SJSA1 (cell line): ENCODE measurements around the gene LCN6. TPM values are rescaled to one million over a fixed set of nuclear protein-coding genes. Genes with fewer than 3 reads are reported as not detected.
"Not testable (repeated sequence)": the region's sequence is repeated elsewhere in the genome, so short reads cannot be mapped to it uniquely, and the experiment has no call there.

ENCODE experiments used
- DNase-seq, 2 experiments: peaks; one replicate each; pipeline ENCODE4 v3.0.0-alpha.2; 2015 to 2020; ENCODE audit warnings: low spot score in 2 of 2, low read depth in 1 of 2
- H3K27ac ChIP-seq: fragments of 250-450 bp; sonication (Bioruptor Pico); 2 replicates; pipeline ENCODE4 v1.5.1; 2020; ENCODE audit warnings: mild to moderate bottlenecking, moderate library complexity
- H3K27me3 ChIP-seq: fragments of 250-450 bp; sonication (Bioruptor Pico); replicated peaks from 2 replicates; pipeline ENCODE4 v1.5.1; 2020; ENCODE audit warnings: mild to moderate bottlenecking, moderate library complexity
- H3K36me3 ChIP-seq: fragments of 250-450 bp; sonication (Bioruptor Pico); 2 replicates; pipeline ENCODE4 v1.5.1; 2020; ENCODE audit warnings: mild to moderate bottlenecking
- H3K4me1 ChIP-seq: fragments of 250-450 bp; sonication (Bioruptor Pico); replicated peaks from 2 replicates; pipeline ENCODE4 v1.6.1; 2021; ENCODE audit warnings: mild to moderate bottlenecking
- H3K4me3 ChIP-seq: fragments of 250-450 bp; sonication (Bioruptor Pico); 2 replicates; pipeline ENCODE4 v1.5.1; 2020; ENCODE audit warnings: mild to moderate bottlenecking
- H3K9me3 ChIP-seq: fragments of 250-450 bp; sonication (Bioruptor Pico); replicated peaks from 2 replicates; pipeline ENCODE4 v1.5.1; 2020; ENCODE audit warnings: mild to moderate bottlenecking
- total RNA-seq: library from RNA; depleted of rRNA; stranded (reverse); fragments of >200 nt; shearing (Covaris generic); gene quantifications from 2 replicates; pipeline ENCODE4 v1.2.3, GENCODE V29; 2014

LCN6 gene
- total RNA-seq, 1 experiment from 2014 or later = not detected

GRCh38 chr9:136788644-136789522, 40.6 kb upstream of the LCN6 start:
- H3K4me3 ChIP-seq, H3K36me3 ChIP-seq, H3K27ac ChIP-seq, DNase-seq, H3K9me3 ChIP-seq, H3K27me3 ChIP-seq: not testable (repeated sequence)
- H3K4me1 ChIP-seq = peaks cover 12% of the 10 kb centered on the region

GRCh38 chr9:136787690-136788400, 39.5 kb upstream of the LCN6 start:
- peak; percentile 49 to 58 for DNase-seq

GRCh38 chr9:136786983-136787382, 38.7 kb upstream of the LCN6 start:
- H3K4me3 ChIP-seq, H3K4me1 ChIP-seq, DNase-seq, H3K36me3 ChIP-seq, H3K27me3 ChIP-seq, H3K27ac ChIP-seq, H3K9me3 ChIP-seq: not testable (repeated sequence)

More at GRCh38 chr9:136787690-136788400, 39.5 kb upstream of the LCN6 start:
- Histone ChIP-seq H3K27me3 (peaks cover 6% of the 10 kb centered on the region; the same call in 1 of the 2 replicates), H3K4me3 (no peak overlapping the region), H3K9me3 (no peaks in the 10 kb centered on the region), H3K4me1 (peaks cover 12% of the 10 kb centered on the region), H3K36me3 (peaks cover 7% of the 10 kb centered on the region), H3K27ac (no peak overlapping the region)

DNA sequence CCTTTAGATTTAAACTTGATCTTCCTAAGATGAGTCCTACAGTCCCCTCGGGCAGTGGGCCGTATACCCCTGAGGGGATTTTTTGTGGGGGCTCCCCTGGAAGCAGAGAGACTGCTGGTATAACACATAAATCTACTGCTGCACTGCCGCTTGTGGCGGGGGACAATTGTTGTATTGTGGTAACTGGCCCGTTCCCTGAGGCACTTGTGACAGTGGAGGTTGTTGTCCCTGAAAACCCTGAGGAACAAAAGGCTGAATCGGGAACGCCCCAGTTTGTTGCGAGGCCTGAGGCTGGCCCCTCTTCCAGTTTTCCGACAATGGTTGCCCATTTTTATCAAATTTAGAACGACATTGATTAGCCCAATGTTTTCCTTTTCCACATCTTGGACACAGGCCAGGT, 38.1 kb upstream of the LCN6 start:
- Histone ChIP-seq H3K27me3 (peaks cover 9% of the 10 kb centered on the region; the same call in 1 of the 2 replicates), H3K4me3 (no peak overlapping the region), H3K36me3 (no peaks in the 10 kb centered on the region), H3K27ac (no peak overlapping the region), H3K9me3 (no peaks in the 10 kb centered on the region), H3K4me1 (peaks cover 4% of the 10 kb centered on the region)
- DNase-seq = no peak

DNA sequence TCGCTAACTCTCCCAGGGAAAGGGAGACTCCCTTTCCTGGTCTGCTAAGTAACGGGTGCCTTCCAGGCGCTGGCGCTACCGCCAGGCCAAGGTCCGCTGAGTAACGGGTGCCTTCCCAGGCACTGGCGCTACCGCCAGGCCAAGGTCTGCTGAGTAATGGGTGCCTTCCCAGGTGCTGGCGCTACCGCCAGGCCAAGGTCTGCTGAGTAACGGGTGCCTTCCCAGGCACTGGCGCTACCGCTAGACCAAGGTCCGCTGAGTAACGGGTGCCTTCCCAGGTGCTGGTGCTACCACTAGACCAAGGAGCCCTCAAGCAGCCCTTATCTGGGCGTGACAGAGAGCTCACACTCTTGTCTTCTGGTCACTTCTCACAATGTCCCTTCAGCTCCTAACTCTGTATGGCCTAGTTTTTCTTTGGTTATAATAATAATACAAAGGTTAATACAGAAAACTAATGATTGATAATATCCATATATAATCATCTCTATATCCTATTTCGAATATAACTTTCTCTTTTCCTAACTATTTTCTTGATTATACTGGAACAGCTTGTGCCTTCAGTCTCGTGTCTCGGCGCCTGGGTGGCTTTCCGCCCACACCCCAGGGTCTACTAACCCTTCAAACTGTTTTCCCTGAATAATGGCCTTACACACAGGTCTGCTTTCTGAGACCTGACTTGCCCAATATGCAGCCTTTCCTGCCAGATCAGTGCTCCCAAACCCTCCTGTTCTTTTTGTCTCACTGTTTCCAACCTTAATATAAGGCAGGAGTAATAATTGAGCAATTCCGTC, 37.4 kb upstream of the LCN6 start:
- not testable (repeated sequence) for DNase-seq, H3K27me3 ChIP-seq, H3K9me3 ChIP-seq, H3K27ac ChIP-seq, H3K36me3 ChIP-seq, H3K4me3 ChIP-seq, H3K4me1 ChIP-seq

- H3K27ac ChIP-seq = no peak overlapping the region
- no peak for DNase-seq
- H3K4me1 ChIP-seq = no peaks in the 10 kb centered on the region
- no peaks in the 10 kb centered on the region for H3K9me3 ChIP-seq
- no peaks in the 10 kb centered on the region for H3K36me3 ChIP-seq
- H3K4me3 ChIP-seq = no peak overlapping the region
- H3K27me3 ChIP-seq = peaks cover 12% of the 10 kb centered on the region
These were observed 36.7 kb upstream of the LCN6 start for GRCh38 chr9:136784997-136785361.

- Histone ChIP-seq H3K9me3 (no peaks in the 10 kb centered on the region), H3K4me3 (no peak overlapping the region), H3K27me3 (peaks cover 16% of the 10 kb centered on the region), H3K4me1 (no peaks in the 10 kb centered on the region), H3K27ac (no peak overlapping the region), H3K36me3 (no peaks in the 10 kb centered on the region)
- DNase-seq = no peak
These were observed 36.1 kb upstream of the LCN6 start for GRCh38 chr9:136784249-136784996.

- no peaks in the 10 kb centered on the region for H3K4me1 ChIP-seq
- H3K36me3 ChIP-seq = no peaks in the 10 kb centered on the region
- no peak overlapping the region for H3K4me3 ChIP-seq
- H3K9me3 ChIP-seq = no peaks in the 10 kb centered on the region
- no peak for DNase-seq
- H3K27ac ChIP-seq = no peak overlapping the region
- peaks cover 20% of the 10 kb centered on the region for H3K27me3 ChIP-seq
These were observed 34.1 kb upstream of the LCN6 start for GRCh38 chr9:136782452-136782851.

GRCh38 chr9:136779808-136780207, 31.5 kb upstream of the LCN6 start:
- DNase-seq = no peak
- Histone ChIP-seq H3K27me3 (peaks cover 20% of the 10 kb centered on the region), H3K36me3 (no peaks in the 10 kb centered on the region), H3K4me1 (no peaks in the 10 kb centered on the region), H3K27ac (no peak overlapping the region), H3K9me3 (no peaks in the 10 kb centered on the region), H3K4me3 (no peak overlapping the region)

DNA sequence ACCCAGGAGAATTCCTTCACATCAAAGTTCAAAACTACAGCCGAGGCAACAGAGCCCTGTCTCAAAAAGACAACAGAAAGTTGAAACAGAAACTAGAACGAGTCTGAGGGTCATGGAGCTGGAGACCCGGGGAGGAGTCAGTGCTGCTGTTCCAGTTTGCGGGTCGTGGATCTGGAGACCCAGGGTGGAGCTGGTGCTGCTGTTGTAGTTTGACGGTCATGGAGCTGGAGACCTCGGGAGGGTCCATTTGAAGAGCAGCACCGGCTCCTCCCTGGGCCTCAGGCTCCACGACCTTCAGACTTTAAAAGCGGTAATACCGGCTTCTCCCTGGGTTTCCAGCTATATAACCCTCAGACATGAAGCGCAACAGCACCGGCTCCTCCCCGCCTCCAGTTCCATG, 29.0 kb upstream of the LCN6 start:
- no peak overlapping the region for H3K4me3 ChIP-seq
- DNase-seq = no peak
- peaks cover 8% of the 10 kb centered on the region for H3K9me3 ChIP-seq
- H3K36me3 ChIP-seq = no peaks in the 10 kb centered on the region
- peaks cover 11% of the 10 kb centered on the region for H3K27me3 ChIP-seq
- H3K27ac ChIP-seq = no peak overlapping the region
- no peaks in the 10 kb centered on the region for H3K4me1 ChIP-seq

DNA sequence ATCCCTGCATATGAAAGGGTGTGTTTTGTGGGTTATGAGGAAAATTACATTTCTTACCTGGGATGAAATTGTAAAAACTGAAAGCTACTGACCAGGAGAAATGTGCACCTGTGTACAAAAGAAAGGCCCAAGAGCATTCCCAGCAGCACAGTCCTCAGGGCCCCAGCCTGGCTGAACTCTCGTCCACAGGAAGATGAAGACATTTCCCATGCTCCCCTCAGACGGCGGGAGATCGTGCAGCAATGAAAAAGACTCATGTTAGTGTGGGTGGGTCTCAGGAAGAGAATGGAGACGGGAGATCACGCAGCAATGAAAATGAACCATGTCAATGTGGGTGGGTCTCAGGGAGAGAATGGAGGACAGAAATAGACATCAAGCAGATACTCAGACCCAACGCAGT, 28.6 kb upstream of the LCN6 start:
- no peak overlapping the region for H3K27ac ChIP-seq
- H3K9me3 ChIP-seq = peaks cover 8% of the 10 kb centered on the region
- peaks cover 11% of the 10 kb centered on the region for H3K27me3 ChIP-seq
- DNase-seq = no peak
- H3K4me3 ChIP-seq = no peak overlapping the region
- no peaks in the 10 kb centered on the region for H3K36me3 ChIP-seq
- no peaks in the 10 kb centered on the region for H3K4me1 ChIP-seq

DNA sequence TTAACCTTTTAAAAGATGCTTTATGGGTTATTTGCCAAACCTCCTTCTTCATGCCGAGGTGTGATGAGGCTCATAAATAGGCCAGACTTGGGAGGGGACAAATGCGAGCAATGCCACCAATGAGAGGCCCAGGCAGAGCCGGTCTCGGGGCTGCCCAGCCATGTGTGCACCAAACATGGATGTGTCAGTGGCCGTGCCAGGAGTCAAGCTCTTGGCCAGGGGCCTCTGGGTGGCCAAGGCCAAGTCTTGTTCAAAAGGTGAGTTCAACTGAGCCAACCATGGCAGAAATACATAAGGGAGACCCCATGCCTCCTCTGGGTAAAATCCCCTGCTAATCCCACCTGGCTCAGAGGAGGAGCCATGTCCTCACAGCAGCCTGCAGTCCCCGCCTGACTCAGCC, 26.9 kb upstream of the LCN6 start:
- Histone ChIP-seq H3K4me1 (no peaks in the 10 kb centered on the region), H3K27me3 (peaks cover 16% of the 10 kb centered on the region), H3K4me3 (no peak overlapping the region), H3K36me3 (no peaks in the 10 kb centered on the region), H3K9me3 (peaks cover 8% of the 10 kb centered on the region), H3K27ac (no peak overlapping the region)
- no peak for DNase-seq

DNA sequence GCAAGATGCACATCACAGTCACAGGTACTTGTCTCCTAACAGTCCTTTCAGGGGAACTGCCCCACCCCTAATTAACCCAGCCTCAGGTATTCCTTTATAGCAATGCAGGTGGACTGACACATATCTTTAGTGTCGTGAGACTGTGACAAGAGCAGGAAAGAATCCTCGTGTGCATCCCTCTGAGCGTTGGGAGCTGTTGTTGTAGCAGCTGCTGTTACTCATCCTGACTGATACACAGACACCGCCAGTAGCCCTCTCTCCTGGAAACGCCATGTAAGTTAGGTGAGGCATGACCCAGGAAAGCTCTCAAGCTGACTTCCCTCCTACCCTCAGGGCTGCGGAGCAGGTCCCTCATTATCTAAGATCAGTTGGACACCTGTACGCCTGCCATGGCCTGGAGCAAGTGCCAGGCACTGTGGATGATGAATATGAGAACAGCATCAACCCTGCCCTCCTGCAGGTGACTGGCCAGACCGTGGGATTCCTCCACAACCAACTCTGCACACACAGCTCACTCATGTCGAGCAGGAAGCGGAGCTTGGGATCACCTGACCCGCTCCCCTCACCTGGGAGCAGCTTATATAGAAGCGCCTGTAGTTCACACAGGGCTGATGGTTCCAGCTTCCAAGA, 26.2 kb upstream of the LCN6 start:
- Histone ChIP-seq H3K27me3 (peaks cover 10% of the 10 kb centered on the region), H3K4me1 (no peaks in the 10 kb centered on the region), H3K4me3 (no peak overlapping the region), H3K27ac (no peak overlapping the region), H3K9me3 (peaks cover 8% of the 10 kb centered on the region), H3K36me3 (no peaks in the 10 kb centered on the region)
- no peak for DNase-seq
